Sigmoid colon (tissue), 4 donors: ENCODE measurements around the gene MAML1.

ENCODE experiments used
- CTCF ChIP-seq, 4 experiments: fragments of 450-650 bp in 3 of 4; fragments of 200-600 bp in 1 of 4; IDR thresholded peaks; one replicate each; pipeline ENCODE4 v1.5.1; 2016 to 2019; ENCODE audit warnings: antibody characterized with exemption in 4 of 4, mild to moderate bottlenecking in 3 of 4, moderate library complexity in 2 of 4
- EP300 ChIP-seq, 4 donors: sonication (generic); formaldehyde crosslinking; IDR thresholded peaks; one replicate each; pipeline ENCODE4 v1.6.1; 2017; ENCODE audit warnings: antibody characterized with exemption in 4 of 4
- POLR2A ChIP-seq, 2 donors: fragments of 450-650 bp; IDR thresholded peaks; one replicate each; pipeline ENCODE4 v1.6.1; 2016; ENCODE audit warnings: antibody characterized with exemption in 2 of 2, mild to moderate bottlenecking in 2 of 2, moderate library complexity in 2 of 2

- peak in 1 of 4 donors; percentile 28 for TF ChIP-seq EP300 (IDR thresholded peaks at IDR 0.05)
- no peak for TF ChIP-seq CTCF (IDR thresholded peaks at IDR 0.05)
- peak; percentile 92 to 97 for TF ChIP-seq POLR2A (IDR thresholded peaks at IDR 0.05)
These were observed 88.1 kb downstream of the MAML1 start, which contains the start of gene SQSTM1 for GRCh38 chr5:179820483-179821297.
